22Rv1 (cell line): ENCODE results near the gene BCAT1.

ENCODE experiments used
- CTCF ChIP-seq: fragments of 450-650 bp; IDR thresholded peaks from 2 replicates; pipeline ENCODE4 v1.5.1; 2017; ENCODE audit warnings: mild to moderate bottlenecking
- ZFX ChIP-seq: fragments of 450-650 bp; IDR thresholded peaks from 2 replicates; pipeline ENCODE4 v1.6.1; 2017; ENCODE audit warnings: antibody characterized with exemption, borderline replicate concordance

GRCh38 chr12:24921251-24922038, 27.5 kb downstream of the BCAT1 start:
- TF ChIP-seq CTCF (no peak), ZFX (no peak)
